ENCODE data around the gene SUPT6H. TPM values are rescaled to one million over a fixed set of nuclear protein-coding genes. Genes with fewer than 3 reads are reported as not detected.
"Not testable (repeated sequence)": the region's sequence is repeated elsewhere in the genome, so short reads cannot be mapped to it uniquely, and the experiment has no call there.

Gene SUPT6H
- total RNA-seq, 1 donor from 2014 or later: 84.3 TPM

GRCh38 chr17:28716740-28717577, 55.0 kb downstream of the SUPT6H start:
- intact Hi-C loops (cut with micrococcal nuclease): loop anchor here (10.0 kb wide), 2 partner anchors 382 to 428 kb away; partner anchors contain the start of genes IFT20 and TNFAIP1

- intact Hi-C loops (cut with micrococcal nuclease): loop anchor here (2.0 to 10.0 kb wide), 3 partner anchors 73 to 427 kb away; partner anchors contain the start of genes BLTP2, IFT20 and TNFAIP1
Measured at GRCh38 chr17:28717578-28718332, 55.8 kb downstream of the SUPT6H start, which contains the start of gene RAB34. TSS of gene RAB34 (minus strand) at chr17:28717868. CDS start at chr17:28717266, 602 bp downstream.

- intact Hi-C loops (cut with micrococcal nuclease): loop anchor here (1.0 to 10.0 kb wide), 6 partner anchors 7 to 426 kb away; partner anchors contain the start of genes BLTP2, IFT20, NEK8 and PROCA1
Measured at GRCh38 chr17:28718333-28719020, 56.5 kb downstream of the SUPT6H start.

DNA sequence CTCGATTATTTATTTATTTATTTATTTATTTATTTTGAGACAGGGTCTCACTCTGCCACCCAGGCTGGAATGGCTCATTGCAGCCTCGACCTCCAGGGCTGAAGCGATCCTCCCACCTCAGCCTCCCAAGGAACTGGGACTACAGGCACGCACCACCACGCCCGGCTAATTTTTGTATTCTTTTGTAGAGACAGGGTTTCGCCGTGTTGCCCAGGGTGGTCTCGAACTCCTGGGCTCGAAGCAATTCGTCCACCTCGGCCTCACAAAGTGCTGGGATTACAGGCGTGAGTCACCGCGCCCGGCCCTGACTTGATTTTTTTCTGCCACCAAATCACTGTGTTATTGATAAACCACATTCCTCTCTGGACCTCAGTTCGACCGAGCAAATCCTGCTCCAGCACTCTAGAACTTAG, 57.0 kb downstream of the SUPT6H start:
- intact Hi-C loops (cut with micrococcal nuclease): loop anchor here (1.0 to 10.0 kb wide), 6 partner anchors 8 to 426 kb away; partner anchors contain the start of genes BLTP2, IFT20, NEK8 and PROCA1

DNA sequence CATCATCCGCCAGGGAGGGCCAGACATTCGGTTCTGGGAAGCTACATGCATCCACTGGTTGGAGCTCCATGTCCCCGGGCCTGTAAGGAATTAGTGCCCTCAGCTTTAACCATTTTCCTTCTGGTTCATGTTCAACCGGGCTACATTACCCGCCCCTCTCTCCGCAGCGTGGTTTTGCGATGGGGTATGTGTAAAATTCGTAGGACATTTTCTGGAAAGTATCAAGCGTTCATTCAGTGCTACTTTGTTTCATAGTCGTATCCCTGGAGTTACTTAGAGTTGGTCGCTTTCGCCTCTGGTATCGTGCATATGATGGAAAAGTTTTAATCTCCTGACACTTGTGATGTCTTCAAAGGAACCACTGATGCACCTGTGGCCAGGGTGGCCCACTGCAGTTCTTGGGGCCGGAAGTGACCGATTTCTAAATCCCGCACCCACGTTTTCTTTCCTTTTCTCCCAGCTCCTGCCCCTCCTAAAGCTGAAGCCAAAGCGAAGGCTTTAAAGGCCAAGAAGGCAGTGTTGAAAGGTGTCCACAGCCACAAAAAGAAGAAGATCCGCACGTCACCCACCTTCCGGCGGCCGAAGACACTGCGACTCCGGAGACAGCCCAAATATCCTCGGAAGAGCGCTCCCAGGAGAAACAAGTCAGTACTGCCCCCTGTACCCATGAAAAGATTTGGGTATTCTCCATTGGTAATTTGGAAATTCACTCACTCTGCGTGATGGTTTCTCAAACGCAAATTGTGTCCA, 58.4 kb downstream of the SUPT6H start:
- intact Hi-C loops (cut with micrococcal nuclease): no loop called here

GRCh38 chr17:28720997-28721329, 59.0 kb downstream of the SUPT6H start:
- intact Hi-C loops (cut with micrococcal nuclease): not testable (repeated sequence)

DNA sequence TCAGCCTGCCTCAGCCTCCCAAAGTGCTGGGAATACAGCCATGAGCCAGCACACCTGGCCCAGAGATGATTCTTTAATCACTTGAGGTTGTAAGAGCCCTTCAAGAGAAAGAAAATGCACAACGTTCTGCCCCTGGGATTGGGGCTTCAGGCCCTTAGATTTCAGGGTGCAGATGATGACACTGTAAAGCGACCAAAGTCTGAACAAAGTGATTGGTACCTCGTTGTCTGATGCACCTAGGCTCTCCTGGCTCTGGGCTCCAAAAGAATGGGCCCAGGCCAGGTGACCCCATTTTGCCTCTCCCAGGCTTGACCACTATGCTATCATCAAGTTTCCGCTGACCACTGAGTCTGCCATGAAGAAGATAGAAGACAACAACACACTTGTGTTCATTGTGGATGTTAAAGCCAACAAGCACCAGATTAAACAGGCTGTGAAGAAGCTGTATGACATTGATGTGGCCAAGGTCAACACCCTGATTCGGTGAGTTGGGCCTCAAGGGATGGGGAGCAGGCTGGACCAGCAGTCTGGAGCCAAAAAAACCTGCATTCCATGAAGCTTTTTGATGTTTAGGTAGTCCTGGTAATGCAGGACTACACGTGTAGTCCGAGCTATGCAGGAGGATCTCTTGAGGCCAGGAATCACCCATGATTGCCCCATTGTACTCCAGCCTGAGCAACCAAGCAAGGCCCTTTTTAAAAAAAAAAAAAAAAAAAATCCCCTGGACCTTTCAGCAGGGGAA, 60.6 kb downstream of the SUPT6H start:
- intact Hi-C loops (cut with micrococcal nuclease): no loop called here

GRCh38 chr17:28723159-28723835, 61.3 kb downstream of the SUPT6H start:
- intact Hi-C loops (cut with micrococcal nuclease): no loop called here

DNA sequence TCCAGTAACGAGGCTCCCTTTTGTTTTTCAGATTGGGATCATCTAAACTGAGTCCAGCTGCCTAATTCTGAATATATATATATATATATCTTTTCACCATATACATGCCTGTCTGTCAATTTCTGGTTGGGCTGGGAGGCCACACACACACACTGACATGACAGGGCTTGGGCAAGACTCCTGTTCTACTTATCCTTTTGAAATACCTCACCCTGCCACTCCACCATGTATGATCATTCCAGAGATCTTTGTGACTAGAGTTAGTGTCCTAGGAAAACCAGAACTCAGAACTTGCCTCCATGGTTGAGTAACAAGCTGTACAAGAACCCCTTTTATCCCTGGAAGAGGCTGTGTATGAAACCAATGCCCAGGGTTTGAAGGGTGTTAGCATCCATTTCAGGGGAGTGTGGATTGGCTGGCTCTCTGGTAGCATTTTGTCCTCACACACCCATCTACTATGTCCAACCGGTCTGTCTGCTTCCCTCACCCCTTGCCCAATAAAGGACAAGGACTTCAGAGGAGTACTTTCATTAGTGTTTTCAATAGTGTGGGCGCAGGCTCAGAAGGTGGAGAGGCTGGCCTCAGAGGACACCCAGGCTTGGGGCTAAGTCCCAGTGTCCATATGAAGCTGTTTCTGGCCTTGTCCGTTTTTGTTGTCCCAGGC, 62.0 kb downstream of the SUPT6H start:
- intact Hi-C loops (cut with micrococcal nuclease): not testable (repeated sequence)

- intact Hi-C loops (cut with micrococcal nuclease): loop anchor here (5.0 kb wide), 4 partner anchors 38 to 843 kb away; partner anchors contain the start of genes ABHD15, FAM222B, NUFIP2 and TP53I13
Measured at GRCh38 chr17:28724500-28725165, 62.6 kb downstream of the SUPT6H start.

DNA sequence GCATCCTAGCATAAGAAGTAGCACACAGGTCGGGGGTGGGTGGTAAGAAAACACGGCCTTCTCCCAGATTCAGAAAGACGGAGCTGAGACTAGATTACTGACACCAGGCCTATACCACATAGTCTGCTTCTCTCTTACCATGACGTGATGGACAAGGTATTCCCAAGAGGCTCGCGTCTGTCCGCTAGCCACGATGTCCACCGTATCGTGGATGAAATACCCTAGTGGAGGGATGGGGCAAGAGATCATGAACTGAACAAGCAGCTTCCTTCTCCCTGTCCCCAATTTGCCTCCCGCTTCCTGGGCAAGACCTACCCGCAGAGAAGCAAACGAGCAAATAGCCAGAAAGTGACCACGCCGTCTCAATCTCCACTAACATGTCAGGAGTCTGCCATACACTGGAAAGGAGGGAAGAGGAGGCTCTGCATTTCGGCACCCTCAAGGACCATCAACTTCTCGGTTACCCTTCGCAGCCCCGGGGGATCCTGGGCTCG, 63.2 kb downstream of the SUPT6H start:
- intact Hi-C loops (cut with micrococcal nuclease): loop anchor here (5.0 kb wide), 4 partner anchors 37 to 842 kb away; partner anchors contain the start of genes ABHD15, FAM222B, NUFIP2 and TP53I13

- intact Hi-C loops (cut with micrococcal nuclease): loop anchor here (2.0 to 5.0 kb wide), 7 partner anchors 37 to 842 kb away; partner anchors contain the start of genes ABHD15, BLTP2, FAM222B and NUFIP2
Measured at GRCh38 chr17:28725660-28726225, 63.7 kb downstream of the SUPT6H start.

DNA sequence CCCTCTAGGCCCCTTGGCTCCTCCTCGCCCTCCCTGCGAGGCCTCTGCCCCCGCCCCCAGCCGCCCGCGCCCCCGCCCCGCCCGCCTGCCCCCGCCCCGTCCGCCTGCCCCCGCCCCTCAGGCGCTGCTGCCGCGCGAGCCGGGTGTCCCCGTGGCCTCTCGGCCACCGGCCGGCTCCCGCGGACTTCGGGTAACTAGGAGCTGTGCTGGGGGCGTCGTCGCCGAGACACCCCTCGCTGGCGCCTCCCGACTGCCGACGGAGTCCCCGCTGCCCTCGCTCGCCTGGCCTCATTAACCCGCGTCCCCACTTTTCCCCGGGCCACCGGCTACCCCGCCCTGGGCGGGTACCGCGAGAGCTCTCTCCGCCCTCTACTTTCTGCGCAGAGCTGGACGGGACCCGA, 64.2 kb downstream of the SUPT6H start, which contains the start of gene TLCD1:
Gene TLCD1, minus strand, starts transcription at position 8 of the 401 bp plus-strand sequence. CDS start 136 bp downstream, outside the sequence.
- intact Hi-C loops (cut with micrococcal nuclease): loop anchor here (2.0 to 5.0 kb wide), 7 partner anchors 36 to 841 kb away; partner anchors contain the start of genes ABHD15, BLTP2, FAM222B and NUFIP2

- intact Hi-C loops (cut with micrococcal nuclease): loop anchor here (1.0 to 5.0 kb wide), 9 partner anchors 23 to 840 kb away; partner anchors contain the start of genes ABHD15, BLTP2, FAM222B and NUFIP2
Measured at GRCh38 chr17:28726627-28727491, 64.9 kb downstream of the SUPT6H start.

DNA sequence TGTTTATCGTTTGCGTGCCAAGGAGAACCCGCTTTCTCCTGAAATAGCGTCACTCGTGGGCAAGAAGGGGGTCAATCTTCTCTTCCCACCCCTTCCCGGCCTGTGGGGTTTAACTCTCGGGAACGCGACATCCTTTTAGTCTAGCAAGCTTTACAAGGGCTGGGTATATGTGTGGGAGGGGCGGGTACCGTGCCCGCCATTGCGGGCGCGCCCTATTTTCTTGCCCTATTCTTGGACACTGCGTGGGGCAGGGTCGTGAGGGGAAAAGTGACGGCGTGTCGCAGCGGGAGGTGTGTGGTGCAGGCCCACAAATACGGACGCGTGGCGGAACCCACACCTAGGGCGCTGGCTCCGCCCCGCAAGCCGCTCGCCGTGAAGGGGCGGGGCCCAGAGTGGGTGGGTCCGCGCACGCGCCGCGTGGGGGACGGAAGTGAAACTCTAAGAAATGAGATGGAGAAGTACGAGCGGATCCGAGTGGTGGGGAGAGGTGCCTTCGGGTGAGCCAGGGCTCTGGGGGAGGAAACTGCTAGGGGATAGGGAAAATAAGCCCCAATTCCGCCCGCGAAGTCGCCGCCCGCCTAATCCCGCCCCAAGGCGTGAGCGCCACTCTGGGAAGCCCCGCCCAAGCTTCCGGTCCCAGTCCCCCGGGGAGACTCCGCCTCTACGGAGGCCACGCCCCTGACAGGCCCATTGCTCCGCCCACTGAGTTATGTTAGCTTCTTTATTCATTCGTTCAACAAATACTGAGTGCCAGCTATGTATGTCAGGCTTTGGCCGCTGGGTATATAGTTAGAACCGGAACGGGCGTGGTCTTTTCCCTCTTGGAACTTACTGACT, 66.6 kb downstream of the SUPT6H start, which contains the start of gene NEK8:
Gene NEK8, plus strand, starts transcription at position 425 of the 837 bp plus-strand sequence. Its CDS starts 26 bp downstream, at position 451.
- intact Hi-C loops (cut with micrococcal nuclease): loop anchor here (1.0 to 5.0 kb wide), 9 partner anchors 9 to 839 kb away; partner anchors contain the start of genes ABHD15, DHRS13, FAM222B and NUFIP2
